Nephron progenitor cell (in vitro differentiated cells): Measurements from ENCODE around the gene PRR16.
"Not testable (repeated sequence)": the region's sequence is repeated elsewhere in the genome, so short reads cannot be mapped to it uniquely, and the experiment has no call there.

Source experiments
- DNase-seq: peaks from one replicate; pipeline ENCODE4 v3.0.0; 2021
- H3K27ac Mint-ChIP-seq: 2 replicates; pipeline ENCODE4 v1.8.0; 2021; ENCODE audit warnings: mild to moderate bottlenecking, moderate library complexity, mixed read lengths
- H3K27me3 Mint-ChIP-seq: 2 replicates; pipeline ENCODE4 v1.8.0; 2021; ENCODE audit warnings: mild to moderate bottlenecking, low read depth, mixed read lengths; ENCODE audit not compliant: poor library complexity
- H3K36me3 Mint-ChIP-seq: 2 replicates; pipeline ENCODE4 v1.8.0; 2021; ENCODE audit warnings: low read depth, mixed read lengths
- H3K4me1 Mint-ChIP-seq: 2 replicates; pipeline ENCODE4 v1.8.0; 2021; ENCODE audit warnings: mixed read lengths
- H3K4me3 Mint-ChIP-seq: 2 replicates; pipeline ENCODE4 v1.8.0; 2021; ENCODE audit warnings: mild to moderate bottlenecking, moderate library complexity, mixed read lengths
- H3K9me3 Mint-ChIP-seq: 2 replicates; pipeline ENCODE4 v1.8.0; 2021; ENCODE audit warnings: mild to moderate bottlenecking, moderate library complexity, mixed read lengths
- CTCF ChIP-seq: fragments of 200-600 bp; sonication (generic); IDR thresholded peaks from 2 replicates; pipeline ENCODE4 v1.5.0; 2021; ENCODE audit warnings: antibody characterized with exemption

PRR16 gene

GRCh38 chr5:120463991-120464626, at the start of gene PRR16:
Gene PRR16 (plus strand): TSS chr5:120464300.
- H3K4me3 Mint-ChIP-seq = peak within 1 kb of the TSS; percentile 88
- H3K4me1 Mint-ChIP-seq = peaks cover 26% of the 10 kb centered on the region
- H3K36me3 Mint-ChIP-seq = no peaks in the 10 kb centered on the region
- peak; percentile 76 for DNase-seq
- peaks cover 44% of the 10 kb centered on the region for H3K27me3 Mint-ChIP-seq
- no peaks in the 10 kb centered on the region for H3K9me3 Mint-ChIP-seq
- H3K27ac Mint-ChIP-seq = no peak within 1 kb of the TSS
- TF ChIP-seq CTCF = no peak

- Mint-ChIP-seq H3K36me3 (no peaks in the 10 kb centered on the region), H3K27me3 (peaks cover 4% of the 10 kb centered on the region), H3K27ac (no peak overlapping the region), H3K4me3 (no peak overlapping the region), H3K9me3 (peaks cover 9% of the 10 kb centered on the region), H3K4me1 (no peaks in the 10 kb centered on the region)
- no peak for DNase-seq
- no peak for TF ChIP-seq CTCF
These were observed 48.1 kb upstream of the PRR16 start for GRCh38 chr5:120415985-120416384.

GRCh38 chr5:120419127-120419526, 45.0 kb upstream of the PRR16 start:
- no peak for DNase-seq
- Mint-ChIP-seq H3K4me1 (no peaks in the 10 kb centered on the region), H3K27me3 (peaks cover 7% of the 10 kb centered on the region), H3K4me3 (no peak overlapping the region), H3K36me3 (no peaks in the 10 kb centered on the region), H3K9me3 (peaks cover 5% of the 10 kb centered on the region), H3K27ac (no peak overlapping the region)
- no peak for TF ChIP-seq CTCF

GRCh38 chr5:120426633-120427275, 37.3 kb upstream of the PRR16 start:
- Mint-ChIP-seq H3K36me3 (peaks cover 32% of the 10 kb centered on the region), H3K9me3 (peaks cover 67% of the 10 kb centered on the region)
- H3K4me1 Mint-ChIP-seq, H3K4me3 Mint-ChIP-seq, H3K27me3 Mint-ChIP-seq, H3K27ac Mint-ChIP-seq: not testable (repeated sequence)
- DNase-seq = peak; percentile 8

- Mint-ChIP-seq H3K4me3 (no peak overlapping the region), H3K9me3 (peaks cover 56% of the 10 kb centered on the region), H3K4me1 (peaks cover 4% of the 10 kb centered on the region), H3K36me3 (peaks cover 31% of the 10 kb centered on the region), H3K27ac (no peak overlapping the region), H3K27me3 (no peaks in the 10 kb centered on the region)
- TF ChIP-seq CTCF = no peak
- DNase-seq = no peak
These were observed 33.5 kb upstream of the PRR16 start for GRCh38 chr5:120430572-120430971.

GRCh38 chr5:120432861-120433260, 31.2 kb upstream of the PRR16 start:
- peaks cover 38% of the 10 kb centered on the region for H3K9me3 Mint-ChIP-seq
- no peak for DNase-seq
- no peak for TF ChIP-seq CTCF
- peaks cover 15% of the 10 kb centered on the region for H3K36me3 Mint-ChIP-seq
- H3K27ac Mint-ChIP-seq = no peak overlapping the region
- H3K4me1 Mint-ChIP-seq = no peaks in the 10 kb centered on the region
- H3K27me3 Mint-ChIP-seq = no peaks in the 10 kb centered on the region
- H3K4me3 Mint-ChIP-seq = no peak overlapping the region
